Fibroblast of lung (primary cell): Measurements from ENCODE around the gene HAS3.

ENCODE experiments used
- CTCF ChIP-seq, 2 donors: IDR thresholded peaks in 1 of 2; conservative IDR thresholded peaks in 1 of 2; 1 replicate in 1 of 2; 2 replicates in 1 of 2; pipeline ENCODE4 v1.5.1; 2011 to 2012; ENCODE audit warnings: low read length in 2 of 2, control low read depth in 1 of 2, inconsistent platforms in 1 of 2, low read depth in 1 of 2, mild to moderate bottlenecking in 1 of 2
- EZH2 ChIP-seq: IDR thresholded peaks from 2 replicates; pipeline ENCODE4 v1.5.1; 2012; ENCODE audit warnings: low read length, control low read depth, mild to moderate bottlenecking; ENCODE audit errors: missing control alignments

GRCh38 chr16:69111216-69111875 lies 5.9 kb downstream of the HAS3 start:
- TF ChIP-seq CTCF (conservative IDR thresholded peaks at IDR 0.05 in 1 of 2, IDR thresholded peaks at IDR 0.05 in 1 of 2; ENCODE audit: low read depth in 1 of 2, low read length in 2 of 2), result no peak
- TF ChIP-seq EZH2, result no peak
